SK-N-SH (cell line): Measurements from ENCODE around the gene NUPR2.
"Not testable (repeated sequence)": the region's sequence is repeated elsewhere in the genome, so short reads cannot be mapped to it uniquely, and the experiment has no call there.

Experiments
- NRF1 ChIP-seq: IDR thresholded peaks from 2 replicates; pipeline ENCODE4 v1.6.1; 2012; ENCODE audit warnings: low read depth, mild to moderate bottlenecking, low read length
- TF ChIP-seq, protein P1 (sequence below): fragments of 200-600 bp; sonication (generic); IDR thresholded peaks from 2 replicates; pipeline ENCODE4 v1.6.1; 2017; ENCODE audit warnings: antibody characterized with exemption, mild to moderate bottlenecking, moderate library complexity

DNA sequence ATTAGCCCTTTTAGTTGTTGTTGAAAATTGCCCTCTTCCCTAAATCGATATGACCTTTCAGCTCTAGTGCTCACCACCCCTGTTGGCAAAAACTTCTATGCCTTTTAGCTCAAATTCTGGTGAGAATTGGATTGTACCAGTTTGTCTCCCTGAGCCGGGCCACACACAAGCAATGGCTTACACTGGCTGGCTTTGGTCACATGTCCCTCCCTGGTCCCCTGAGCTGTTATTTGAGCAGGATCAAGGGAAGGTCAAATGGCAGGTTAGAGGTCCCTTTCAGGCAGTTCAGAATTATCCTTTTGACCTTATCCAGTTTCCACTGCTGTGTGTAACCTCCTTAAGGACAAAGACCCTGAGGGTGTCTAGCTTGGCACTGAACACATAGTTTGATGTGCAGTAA, 14.8 kb upstream of the NUPR2 start:
- not testable (repeated sequence) for TF ChIP-seq NRF1
- TF ChIP-seq, protein P1, sequence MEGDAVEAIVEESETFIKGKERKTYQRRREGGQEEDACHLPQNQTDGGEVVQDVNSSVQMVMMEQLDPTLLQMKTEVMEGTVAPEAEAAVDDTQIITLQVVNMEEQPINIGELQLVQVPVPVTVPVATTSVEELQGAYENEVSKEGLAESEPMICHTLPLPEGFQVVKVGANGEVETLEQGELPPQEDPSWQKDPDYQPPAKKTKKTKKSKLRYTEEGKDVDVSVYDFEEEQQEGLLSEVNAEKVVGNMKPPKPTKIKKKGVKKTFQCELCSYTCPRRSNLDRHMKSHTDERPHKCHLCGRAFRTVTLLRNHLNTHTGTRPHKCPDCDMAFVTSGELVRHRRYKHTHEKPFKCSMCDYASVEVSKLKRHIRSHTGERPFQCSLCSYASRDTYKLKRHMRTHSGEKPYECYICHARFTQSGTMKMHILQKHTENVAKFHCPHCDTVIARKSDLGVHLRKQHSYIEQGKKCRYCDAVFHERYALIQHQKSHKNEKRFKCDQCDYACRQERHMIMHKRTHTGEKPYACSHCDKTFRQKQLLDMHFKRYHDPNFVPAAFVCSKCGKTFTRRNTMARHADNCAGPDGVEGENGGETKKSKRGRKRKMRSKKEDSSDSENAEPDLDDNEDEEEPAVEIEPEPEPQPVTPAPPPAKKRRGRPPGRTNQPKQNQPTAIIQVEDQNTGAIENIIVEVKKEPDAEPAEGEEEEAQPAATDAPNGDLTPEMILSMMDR, result not testable (repeated sequence)
